ENCODE measurements around the gene MRPS5.

The MRPS5 gene

GRCh38 chr2:95138702-95139101 is 17.1 kb upstream of the MRPS5 start:
- no peak for TF ChIP-seq TAF1 (IDR thresholded peaks at IDR 0.05; ENCODE audit: borderline replicate concordance, insufficient read depth, low read length)
- TF ChIP-seq POLR2AphosphoS5 (IDR thresholded peaks at IDR 0.05; ENCODE audit: low read depth, low read length), result no peak
- TF ChIP-seq REST (IDR thresholded peaks at IDR 0.05; ENCODE audit: insufficient read depth in 1 of 2, low read depth in 2 of 2, low read length in 2 of 2), result no peak
- TF ChIP-seq FOXP2 (optimal IDR thresholded peaks at IDR 0.05; ENCODE audit: borderline replicate concordance, extremely low read depth, extremely low read length, insufficient read depth), result no peak
- no peak for TF ChIP-seq SIN3A (IDR thresholded peaks at IDR 0.05; ENCODE audit: borderline replicate concordance, insufficient read depth, low read length)

- TF ChIP-seq FOXP2 (optimal IDR thresholded peaks at IDR 0.05; ENCODE audit: borderline replicate concordance, extremely low read depth, extremely low read length, insufficient read depth) (no peak), REST (IDR thresholded peaks at IDR 0.05; ENCODE audit: insufficient read depth in 1 of 2, low read depth in 2 of 2, low read length in 2 of 2) (no peak), POLR2AphosphoS5 (IDR thresholded peaks at IDR 0.05; ENCODE audit: low read depth, low read length) (no peak), TAF1 (IDR thresholded peaks at IDR 0.05; ENCODE audit: borderline replicate concordance, insufficient read depth, low read length) (no peak), SIN3A (IDR thresholded peaks at IDR 0.05; ENCODE audit: borderline replicate concordance, insufficient read depth, low read length) (no peak)
Observed at GRCh38 chr2:95122197-95122551, 566 bp upstream of the MRPS5 start.

- TF ChIP-seq POLR2AphosphoS5 (IDR thresholded peaks at IDR 0.05; ENCODE audit: low read depth, low read length) (no peak), SIN3A (IDR thresholded peaks at IDR 0.05; ENCODE audit: borderline replicate concordance, insufficient read depth, low read length) (no peak), TAF1 (IDR thresholded peaks at IDR 0.05; ENCODE audit: borderline replicate concordance, insufficient read depth, low read length) (no peak), REST (IDR thresholded peaks at IDR 0.05; ENCODE audit: insufficient read depth in 1 of 2, low read depth in 2 of 2, low read length in 2 of 2) (no peak), FOXP2 (optimal IDR thresholded peaks at IDR 0.05; ENCODE audit: borderline replicate concordance, extremely low read depth, extremely low read length, insufficient read depth) (no peak)
Observed at GRCh38 chr2:95121093-95121406, 558 bp downstream of the MRPS5 start.

- no peak for TF ChIP-seq FOXP2 (optimal IDR thresholded peaks at IDR 0.05; ENCODE audit: borderline replicate concordance, extremely low read depth, extremely low read length, insufficient read depth)
- TF ChIP-seq SIN3A (IDR thresholded peaks at IDR 0.05; ENCODE audit: borderline replicate concordance, insufficient read depth, low read length), result no peak
- TF ChIP-seq REST (IDR thresholded peaks at IDR 0.05; ENCODE audit: insufficient read depth in 1 of 2, low read depth in 2 of 2, low read length in 2 of 2), result no peak
- TF ChIP-seq TAF1 (IDR thresholded peaks at IDR 0.05; ENCODE audit: borderline replicate concordance, insufficient read depth, low read length), result no peak
- no peak for TF ChIP-seq POLR2AphosphoS5 (IDR thresholded peaks at IDR 0.05; ENCODE audit: low read depth, low read length)
Observed at GRCh38 chr2:95115418-95115817, 6.2 kb downstream of the MRPS5 start.

GRCh38 chr2:95113464-95113863 is 8.1 kb downstream of the MRPS5 start:
- TF ChIP-seq REST (IDR thresholded peaks at IDR 0.05; ENCODE audit: insufficient read depth in 1 of 2, low read depth in 2 of 2, low read length in 2 of 2) (no peak), FOXP2 (optimal IDR thresholded peaks at IDR 0.05; ENCODE audit: borderline replicate concordance, extremely low read depth, extremely low read length, insufficient read depth) (no peak), TAF1 (IDR thresholded peaks at IDR 0.05; ENCODE audit: borderline replicate concordance, insufficient read depth, low read length) (no peak), SIN3A (IDR thresholded peaks at IDR 0.05; ENCODE audit: borderline replicate concordance, insufficient read depth, low read length) (no peak), POLR2AphosphoS5 (IDR thresholded peaks at IDR 0.05; ENCODE audit: low read depth, low read length) (no peak)
